Upper lobe of right lung (tissue), 1 donor: ENCODE results near the gene APOL4. TPM values are rescaled to one million over a fixed set of nuclear protein-coding genes. Genes with fewer than 3 reads are reported as not detected.

Source experiments
- ATAC-seq: fragments of 200-7000 bp; cut with Tn5 transposase; one replicate; pipeline ENCODE4 v1.9.1; 2020; ENCODE audit warnings: mild to moderate bottlenecking, moderate library complexity
- DNase-seq: peaks from one replicate; pipeline ENCODE4 v3.0.0-alpha.2; 2020
- H3K27ac ChIP-seq: fragments of 200-600 bp; one replicate; pipeline ENCODE4 v1.8.0; 2022
- H3K27me3 ChIP-seq: fragments of 200-600 bp; one replicate; pipeline ENCODE4 v1.8.0; 2022; ENCODE audit warnings: mild to moderate bottlenecking
- H3K36me3 ChIP-seq: fragments of 200-600 bp; one replicate; pipeline ENCODE4 v1.8.0; 2022
- H3K4me1 ChIP-seq: fragments of 200-600 bp; one replicate; pipeline ENCODE4 v1.8.0; 2022
- H3K4me3 ChIP-seq: fragments of 200-600 bp; one replicate; pipeline ENCODE4 v1.8.0; 2022; ENCODE audit warnings: mild to moderate bottlenecking
- H3K9me3 ChIP-seq: fragments of 200-600 bp; one replicate; pipeline ENCODE4 v1.8.0; 2022
- CTCF ChIP-seq: fragments of 200-600 bp; IDR thresholded peaks from one replicate; pipeline ENCODE4 v1.8.0; 2022; ENCODE audit warnings: antibody characterized with exemption
- intact Hi-C: fragments of 100-400 bp; cut with DNase I; formaldehyde crosslinking; loops from one replicate; pipeline ENCODE4 v1.11.0; 2022
- total RNA-seq: library from RNA; stranded (reverse); fragmentation: NEBNext Ultra II Directional; extraction: Animal tissue kit (Norgen Biotek cat#: 25700); gene quantifications from one replicate; pipeline ENCODE4 v1.2.1, GENCODE V29; 2021
- donor health status: DM: no; HTN: yes; CAD: no; lungs with severe emphysema.

APOL4 gene
- total RNA-seq, 1 donor from 2014 or later: 14.3 TPM

DNA sequence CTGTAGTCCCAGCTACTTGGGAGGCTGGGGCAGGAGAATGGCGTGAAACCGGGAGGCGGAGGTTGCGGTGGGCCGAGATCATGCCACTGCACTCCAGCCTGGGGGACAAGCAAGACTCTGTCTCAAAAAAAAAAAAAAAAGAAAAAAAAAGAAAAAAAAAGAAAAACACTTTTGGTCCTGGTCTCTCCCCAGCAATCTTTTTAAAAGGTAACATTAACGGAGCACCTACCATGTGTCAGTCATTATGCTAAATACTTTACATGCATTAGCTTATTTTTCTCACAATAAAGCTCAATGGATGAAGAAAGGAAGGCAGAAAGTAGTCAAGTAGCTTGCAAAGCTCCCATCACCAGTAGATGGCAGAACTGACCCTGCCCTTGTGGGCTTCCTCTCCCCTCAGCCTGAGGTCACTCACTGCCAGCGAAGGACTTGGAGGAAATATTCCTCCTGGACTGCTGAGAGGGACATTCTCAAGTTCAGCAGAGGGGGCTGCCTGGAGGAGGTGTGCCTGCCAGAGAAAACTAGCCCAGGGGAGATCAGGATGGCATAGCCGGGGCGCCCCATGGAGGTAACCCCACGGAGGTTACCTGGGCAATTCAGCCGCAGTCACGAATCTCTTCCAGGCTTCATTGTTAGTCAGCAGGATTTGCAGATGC is 56.6 kb downstream of the APOL4 start:
- Histone ChIP-seq H3K36me3 (peaks cover 52% of the 10 kb centered on the region), H3K4me3 (no peak overlapping the region)

DNA sequence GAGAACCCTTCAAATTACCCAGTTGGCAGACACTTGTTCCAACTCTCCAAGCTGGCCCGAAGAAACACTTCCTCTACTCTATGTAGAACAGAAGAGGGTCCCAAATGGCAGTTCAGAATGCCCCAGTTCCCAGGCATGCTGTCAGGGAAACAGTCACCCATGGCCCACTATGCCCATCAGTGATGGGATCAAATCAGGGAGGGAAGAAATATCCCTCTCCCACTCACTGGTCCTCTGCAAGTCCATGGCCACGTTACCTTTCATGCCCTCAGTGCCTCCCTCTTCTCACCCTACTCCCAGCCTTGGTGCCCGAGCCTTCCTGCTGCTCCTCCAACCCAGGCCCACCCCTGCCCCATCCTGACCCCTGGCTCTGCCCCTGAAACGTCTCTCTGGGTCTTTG is 57.7 kb downstream of the APOL4 start:
- no peaks in the 10 kb centered on the region for H3K9me3 ChIP-seq
- TF ChIP-seq CTCF: no peak
- intact Hi-C loops: loop anchor here (5.0 kb wide), 1 partner anchor 38 kb away; no protein-coding TSS in a partner anchor
- H3K36me3 ChIP-seq: peaks cover 43% of the 10 kb centered on the region
- H3K27ac ChIP-seq: no peak overlapping the region
- no peak overlapping the region for H3K4me3 ChIP-seq
- no peaks in the 10 kb centered on the region for H3K27me3 ChIP-seq
- DNase-seq (no peak), ATAC-seq (no peak)
- peaks cover 4% of the 10 kb centered on the region for H3K4me1 ChIP-seq

More for the DNA sequence above, 56.6 kb downstream of the APOL4 start:
- intact Hi-C loops: loop anchor here (5.0 kb wide), 1 partner anchor 37 kb away; no protein-coding TSS in a partner anchor
- ATAC-seq: peak; percentile 92
- Histone ChIP-seq H3K27me3 (no peaks in the 10 kb centered on the region), H3K27ac (no peak overlapping the region), H3K4me1 (peaks cover 13% of the 10 kb centered on the region), H3K9me3 (no peaks in the 10 kb centered on the region)
- no peak for DNase-seq
- TF ChIP-seq CTCF: peak; percentile 78

DNA sequence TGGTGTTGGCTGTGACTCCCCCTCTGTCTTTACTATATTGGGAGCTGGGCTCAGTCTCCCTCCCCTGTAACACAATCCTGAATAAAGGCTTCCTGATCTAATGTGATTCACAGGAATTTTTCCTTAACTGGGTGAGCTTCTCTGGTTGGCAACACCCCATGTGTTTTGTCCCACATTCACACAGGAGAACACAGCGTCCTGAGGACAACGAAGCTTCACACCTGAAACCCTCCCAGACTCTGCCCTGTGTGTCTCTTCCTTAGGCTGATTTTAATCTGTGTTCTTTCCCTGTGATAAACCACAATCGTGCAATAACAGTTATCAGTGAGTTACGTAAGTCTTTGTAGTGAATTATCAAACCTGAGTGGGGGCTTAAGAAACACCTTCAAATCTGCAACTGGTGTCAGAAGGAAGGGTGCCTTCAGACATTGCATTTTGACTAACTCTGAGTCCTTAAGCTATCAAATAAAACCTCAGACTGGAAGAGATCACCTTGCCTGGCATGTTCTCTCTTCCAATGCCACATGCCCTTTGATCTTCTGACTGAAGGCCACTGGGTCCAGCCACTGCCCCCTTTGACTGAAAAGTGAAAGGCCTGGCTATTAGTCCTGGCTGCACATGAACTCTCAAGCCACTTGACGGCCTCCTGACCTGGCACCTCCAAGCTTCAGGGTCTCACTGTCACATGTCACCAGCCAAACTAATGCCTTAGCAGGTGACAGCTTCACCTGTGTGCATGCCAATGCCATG is 58.4 kb downstream of the APOL4 start:
- DNase-seq: no peak
- peaks cover 4% of the 10 kb centered on the region for H3K4me1 ChIP-seq
- no peaks in the 10 kb centered on the region for H3K27me3 ChIP-seq
- peaks cover 39% of the 10 kb centered on the region for H3K36me3 ChIP-seq
- intact Hi-C loops: loop anchor here (5.0 kb wide), 1 partner anchor 39 kb away; no protein-coding TSS in a partner anchor
- no peak overlapping the region for H3K4me3 ChIP-seq
- H3K9me3 ChIP-seq: no peaks in the 10 kb centered on the region
- no peak for TF ChIP-seq CTCF
- H3K27ac ChIP-seq: no peak overlapping the region
- ATAC-seq: no peak

DNA sequence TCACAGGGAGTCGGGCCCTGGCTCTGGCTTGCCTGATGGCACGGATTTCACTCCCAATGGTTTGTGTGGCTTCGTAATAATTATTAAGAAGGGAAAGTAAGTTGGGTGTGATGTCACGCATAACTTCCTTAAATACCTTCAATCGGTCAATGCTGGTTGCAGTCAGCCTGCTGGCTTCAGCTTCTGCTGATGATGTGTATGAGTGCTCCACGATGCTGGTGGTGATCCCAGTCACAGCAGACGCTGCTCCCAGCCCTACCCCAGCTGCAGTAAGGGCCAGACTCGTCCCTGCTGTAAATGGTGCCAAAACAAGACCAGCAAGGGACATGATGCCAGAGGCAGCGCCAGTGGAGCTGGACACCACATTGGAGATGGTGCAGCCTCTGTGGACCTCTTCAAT is 60.1 kb downstream of the APOL4 start:
- H3K4me3 ChIP-seq: no peak overlapping the region
- H3K27ac ChIP-seq: no peak overlapping the region
- H3K9me3 ChIP-seq: no peaks in the 10 kb centered on the region
- DNase-seq (no peak), ATAC-seq (no peak)
- peaks cover 4% of the 10 kb centered on the region for H3K4me1 ChIP-seq
- no peak for TF ChIP-seq CTCF
- H3K27me3 ChIP-seq: no peaks in the 10 kb centered on the region
- intact Hi-C loops: loop anchor here (5.0 kb wide), 1 partner anchor 41 kb away; no protein-coding TSS in a partner anchor
- peaks cover 39% of the 10 kb centered on the region for H3K36me3 ChIP-seq

Other genes starting within 250 kb of the APOL4 start
- 64.1 TPM for gene RBFOX2, start 173.0 kb downstream of the APOL4 start, total RNA-seq
- 58.2 TPM for gene APOL3, start 41.1 kb downstream of the APOL4 start, total RNA-seq
- 51.6 TPM for gene APOL2, start 37.7 kb upstream of the APOL4 start, total RNA-seq
- 92.8 TPM for gene APOL1, start 51.3 kb upstream of the APOL4 start, total RNA-seq
- gene MYH9, start 186.2 kb upstream of the APOL4 start, total RNA-seq: 842 TPM